Limb (tissue), 2 donors: Measurements from ENCODE around the gene MAN2A1.
"Not testable (repeated sequence)": the region's sequence is repeated elsewhere in the genome, so short reads cannot be mapped to it uniquely, and the experiment has no call there.

Experiments used
- DNase-seq, 2 donors: peaks; one replicate each; pipeline ENCODE4 v3.0.0-alpha.2; 2016; ENCODE audit errors: extremely low spot score in 2 of 2

MAN2A1 gene

DNA sequence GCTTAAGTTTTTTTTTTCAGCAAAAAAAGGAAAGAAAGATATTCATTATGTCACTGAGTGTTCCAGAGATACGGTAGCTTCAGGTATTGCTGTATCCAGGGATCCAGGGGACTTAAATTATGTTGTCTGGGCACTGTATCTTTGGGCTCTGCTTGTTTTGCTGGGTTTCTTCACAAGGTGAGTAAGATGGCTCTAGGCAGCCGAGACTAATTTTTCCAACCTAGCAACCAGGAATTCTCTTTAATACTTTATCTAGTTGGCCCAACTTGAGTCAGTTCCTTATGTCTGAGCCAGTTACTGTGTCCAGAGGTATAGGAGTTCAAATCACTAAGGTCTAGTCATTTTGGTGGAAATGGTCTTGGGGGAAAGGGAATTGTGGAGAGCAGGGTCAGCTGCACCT lies 66.0 kb downstream of the MAN2A1 start:
- no peak for DNase-seq

DNA sequence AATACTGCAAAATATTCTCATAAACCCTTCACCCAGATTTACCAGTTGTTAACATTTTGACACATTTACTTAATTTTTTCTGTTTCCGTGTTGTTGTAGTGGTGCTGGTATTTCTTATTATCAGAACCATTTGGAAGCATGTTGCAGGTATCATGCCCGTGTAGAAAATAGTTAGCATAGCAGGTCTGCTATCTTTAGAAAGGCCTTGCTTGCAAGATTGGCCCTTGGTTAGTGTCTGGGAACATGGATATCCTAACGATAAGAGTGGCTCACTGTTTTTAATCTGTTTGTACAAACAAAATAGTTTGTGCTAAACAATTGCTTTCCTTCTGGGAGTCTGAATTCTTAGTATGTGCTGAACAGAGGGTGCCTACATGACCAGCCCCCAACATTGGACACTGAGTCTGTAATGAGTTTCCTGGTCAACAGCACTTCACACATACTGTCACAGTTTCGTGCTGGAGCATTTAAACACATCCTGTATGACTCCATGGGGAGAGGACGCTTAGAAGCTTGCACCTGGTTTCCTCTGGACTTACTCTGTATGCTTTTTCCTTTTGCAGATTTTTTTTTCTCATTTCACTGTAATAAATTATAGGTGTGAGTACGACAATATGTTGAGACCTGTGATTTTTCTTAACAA lies 66.9 kb downstream of the MAN2A1 start:
- DNase-seq: no peak

DNA sequence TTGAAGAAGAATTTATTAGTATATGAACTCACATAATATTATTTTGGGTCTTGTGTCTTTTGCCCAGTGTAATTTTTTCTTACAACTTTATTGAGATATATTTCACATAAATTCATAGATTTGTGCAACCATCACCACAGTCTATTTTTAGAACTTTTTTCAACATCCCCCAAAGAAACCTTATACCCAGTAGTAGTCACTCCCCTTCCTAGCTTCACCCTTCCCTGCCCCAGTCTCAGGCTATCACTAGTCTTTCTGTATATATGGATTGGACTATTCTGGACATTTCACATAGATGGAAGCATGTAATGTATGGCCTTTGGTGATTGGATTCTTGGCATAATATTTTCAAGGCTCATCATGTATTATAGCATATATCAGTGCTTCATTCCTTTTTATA lies 67.8 kb downstream of the MAN2A1 start:
- no peak for DNase-seq

DNA sequence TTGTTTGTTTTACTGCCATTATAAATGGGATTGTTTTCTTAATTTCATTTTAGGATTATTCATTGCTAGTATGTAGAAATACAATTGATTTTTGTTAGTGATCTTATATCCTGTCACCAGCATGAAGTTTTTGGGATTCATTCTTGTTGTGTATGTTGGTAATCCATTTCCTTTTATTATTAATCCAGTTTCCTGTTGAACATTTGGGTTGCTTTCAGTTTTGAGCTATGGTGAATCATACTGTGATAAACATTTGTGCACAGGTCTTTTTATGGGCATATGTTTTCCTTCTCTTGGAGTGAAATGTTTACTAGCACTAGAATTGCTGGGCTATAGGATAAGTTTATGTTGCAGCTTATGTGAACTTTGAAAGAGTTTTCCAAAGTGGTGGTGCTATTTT lies 69.6 kb downstream of the MAN2A1 start:
- DNase-seq: no peak

DNA sequence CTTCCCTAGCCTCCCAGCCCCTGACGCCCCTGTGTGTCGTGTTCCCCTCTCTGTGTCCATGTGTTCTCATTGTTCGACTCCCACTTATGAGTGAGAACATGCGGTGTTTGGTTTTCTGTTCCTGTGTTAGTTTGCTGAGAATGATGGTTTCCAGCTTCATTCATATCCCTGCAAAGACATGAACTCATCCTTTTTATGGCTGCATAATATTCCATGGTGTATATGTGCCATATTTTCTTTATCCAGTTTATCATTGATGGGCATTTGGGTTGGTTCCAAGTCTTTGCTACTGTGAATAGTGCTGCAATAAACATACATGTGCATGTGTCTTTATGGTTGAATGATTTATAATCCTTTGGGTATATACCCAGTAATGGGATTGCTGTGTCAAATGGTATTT lies 70.4 kb downstream of the MAN2A1 start:
- not testable (repeated sequence) for DNase-seq

DNA sequence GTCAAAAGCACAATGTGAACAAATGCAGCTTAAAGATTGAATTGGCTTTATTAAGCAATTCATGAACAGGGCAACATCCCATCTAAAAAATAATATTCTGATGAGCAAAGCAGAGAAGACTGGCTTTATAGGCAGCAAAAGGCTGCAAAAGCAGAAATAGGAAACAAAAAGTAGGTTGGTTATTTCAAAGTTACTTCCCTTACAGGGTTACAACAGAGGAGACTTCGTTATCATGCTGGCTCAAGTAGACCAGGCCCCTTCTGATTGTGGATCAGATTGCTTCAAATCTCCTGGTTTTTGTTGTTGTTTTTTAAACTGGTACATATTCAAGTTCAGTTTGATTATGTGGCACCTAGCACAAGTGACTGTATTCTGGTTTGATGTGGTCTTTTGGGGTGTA lies 73.1 kb downstream of the MAN2A1 start:
- DNase-seq: no peak

DNA sequence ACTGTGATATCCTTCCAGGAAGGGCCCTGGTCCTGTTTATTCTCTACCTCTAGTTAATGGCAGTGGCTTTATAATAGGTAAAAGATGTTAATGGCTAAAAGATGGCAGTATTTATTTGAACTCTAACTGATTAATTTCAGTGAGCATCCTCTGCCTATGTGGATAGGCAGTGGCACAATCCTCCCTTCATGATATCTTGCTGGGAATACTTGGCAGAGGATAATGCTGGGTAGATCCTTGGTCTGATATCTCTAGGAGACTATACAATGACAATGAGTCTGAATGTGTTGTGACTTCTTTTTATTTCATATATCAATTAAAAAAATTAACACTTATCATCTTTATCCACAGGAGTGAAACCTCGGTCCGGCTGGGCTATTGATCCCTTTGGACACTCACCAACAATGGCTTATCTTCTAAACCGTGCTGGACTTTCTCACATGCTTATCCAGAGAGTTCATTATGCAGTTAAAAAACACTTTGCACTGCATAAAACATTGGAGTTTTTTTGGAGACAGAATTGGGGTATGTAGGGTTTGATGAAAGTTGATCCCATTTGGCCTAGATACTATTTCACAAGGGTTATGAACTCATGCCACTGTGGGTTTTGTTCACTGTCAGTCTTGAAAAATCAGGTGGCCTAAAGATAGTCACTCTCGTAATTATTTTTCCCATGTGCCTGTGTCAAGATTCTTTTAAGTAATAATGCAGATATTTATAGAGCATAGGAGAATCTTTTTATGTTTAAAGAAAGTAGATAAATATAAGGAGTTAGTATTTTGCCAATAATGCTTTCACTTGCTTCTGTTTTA lies 77.7 kb downstream of the MAN2A1 start:
- DNase-seq: no peak

DNA sequence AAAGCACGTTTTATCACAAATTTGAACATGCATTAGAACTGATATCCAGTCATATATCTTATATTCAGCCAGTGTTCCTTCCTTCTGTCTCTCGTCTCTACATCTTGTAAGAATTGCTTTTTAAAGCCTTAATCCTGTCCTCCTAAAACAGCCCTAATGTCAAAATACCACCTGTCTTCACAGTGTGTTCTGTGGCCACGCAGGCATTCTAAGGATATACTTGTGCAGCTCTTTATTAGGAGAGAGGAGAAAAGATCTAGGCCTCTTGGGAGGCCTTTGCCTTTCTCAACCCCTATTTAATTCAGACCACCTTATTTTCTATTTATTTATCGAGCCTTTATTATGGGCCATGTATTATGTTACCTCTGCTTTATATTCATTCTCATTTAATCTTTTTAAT lies 78.3 kb downstream of the MAN2A1 start:
- DNase-seq: no peak

DNA sequence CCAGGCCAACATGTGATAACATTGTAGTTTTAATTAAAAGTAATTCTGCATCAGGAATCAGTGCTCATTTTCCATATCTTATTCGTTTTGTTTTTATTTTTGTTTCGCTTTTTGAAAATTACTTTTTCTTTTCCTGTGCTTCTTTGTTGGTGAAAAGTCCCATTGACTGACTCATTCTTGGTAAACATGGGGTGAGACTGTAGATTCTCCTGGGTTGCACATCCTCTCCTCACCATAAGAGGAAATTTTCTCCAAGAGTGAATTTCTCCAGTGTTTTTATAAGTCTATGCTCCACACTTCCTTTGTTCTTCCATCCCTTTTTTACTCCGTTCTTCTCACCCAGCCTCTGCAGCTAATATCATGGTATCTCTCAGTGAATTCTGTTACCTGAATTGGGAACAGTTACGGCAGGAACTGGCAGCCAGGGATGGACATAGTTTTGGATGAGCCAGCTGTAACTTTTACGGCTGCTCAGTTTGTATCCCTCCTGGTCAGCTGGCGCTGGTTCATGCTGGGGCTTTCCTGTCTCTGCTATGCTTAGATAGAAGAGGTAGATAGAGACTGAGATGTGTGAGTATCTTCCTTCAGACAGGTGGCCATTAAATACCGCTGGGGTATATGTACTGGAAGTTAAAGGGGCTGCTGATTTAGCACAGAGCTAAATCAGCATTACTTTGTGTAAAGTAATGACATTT lies 80.0 kb downstream of the MAN2A1 start:
- DNase-seq: no peak

DNA sequence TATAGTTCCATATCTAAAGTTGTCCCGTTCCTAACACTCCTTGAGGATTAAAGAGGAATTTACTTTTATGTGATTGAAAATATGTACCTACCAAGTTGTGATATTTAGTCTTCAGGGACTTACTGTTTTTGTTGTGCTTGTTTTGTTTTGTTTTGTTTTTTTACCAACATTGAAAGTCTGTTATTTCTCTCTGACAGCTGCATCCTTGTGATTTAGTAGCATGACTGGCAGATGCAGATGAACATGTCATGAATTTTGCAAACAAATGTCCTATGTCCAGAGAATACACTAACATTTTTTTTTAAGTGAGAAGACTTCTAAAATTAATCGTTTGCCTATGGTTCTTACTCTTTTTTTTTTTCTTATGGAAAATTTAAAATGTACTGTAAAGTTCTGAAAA lies 85.4 kb downstream of the MAN2A1 start:
- no peak for DNase-seq

DNA sequence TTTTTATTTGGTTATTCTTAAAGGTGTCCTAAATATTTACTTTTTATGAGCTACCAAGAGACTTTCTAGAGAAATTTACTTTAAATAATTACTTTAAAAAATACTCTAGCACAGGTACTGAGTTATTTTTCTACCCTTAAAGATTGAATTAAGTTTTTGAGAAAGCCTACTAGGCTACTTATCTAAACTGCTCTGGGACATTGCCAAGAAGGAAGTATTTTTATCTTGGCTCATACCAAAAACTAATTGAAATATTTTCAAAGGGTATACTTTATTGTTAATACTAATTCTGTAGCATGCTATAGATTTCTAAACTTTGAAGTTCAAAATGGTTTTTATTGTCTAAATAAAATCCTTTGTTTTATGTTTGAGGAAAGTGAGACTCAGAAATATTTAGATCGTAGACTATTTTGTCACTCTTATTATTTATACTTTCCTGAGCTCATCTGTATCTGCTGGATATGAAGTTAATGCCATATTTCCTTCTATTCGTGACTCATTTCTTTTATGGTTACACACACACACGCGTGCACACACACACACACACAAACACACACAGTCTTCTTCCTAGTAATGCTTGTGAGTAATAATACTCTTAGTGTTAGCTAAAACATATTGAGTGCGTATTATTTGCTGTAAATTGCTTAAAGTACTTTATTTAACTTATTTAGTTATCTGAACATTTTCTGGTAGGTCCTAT lies 89.5 kb downstream of the MAN2A1 start:
- DNase-seq: no peak

DNA sequence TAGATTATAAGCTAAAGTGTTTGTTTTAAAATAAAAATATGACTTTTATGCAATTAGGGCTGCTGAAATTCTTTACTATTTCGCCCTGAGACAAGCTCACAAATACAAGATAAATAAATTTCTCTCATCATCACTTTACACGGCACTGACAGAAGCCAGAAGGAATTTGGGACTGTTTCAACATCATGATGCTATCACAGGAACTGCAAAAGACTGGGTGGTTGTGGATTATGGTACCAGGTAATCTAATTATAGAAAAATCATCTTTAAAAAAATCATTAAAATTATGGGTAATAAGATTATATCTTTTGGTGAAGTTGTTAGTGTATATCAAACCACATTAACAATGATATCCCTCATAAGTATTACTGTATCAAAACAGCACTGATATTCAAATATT lies 95.0 kb downstream of the MAN2A1 start:
- DNase-seq: no peak

DNA sequence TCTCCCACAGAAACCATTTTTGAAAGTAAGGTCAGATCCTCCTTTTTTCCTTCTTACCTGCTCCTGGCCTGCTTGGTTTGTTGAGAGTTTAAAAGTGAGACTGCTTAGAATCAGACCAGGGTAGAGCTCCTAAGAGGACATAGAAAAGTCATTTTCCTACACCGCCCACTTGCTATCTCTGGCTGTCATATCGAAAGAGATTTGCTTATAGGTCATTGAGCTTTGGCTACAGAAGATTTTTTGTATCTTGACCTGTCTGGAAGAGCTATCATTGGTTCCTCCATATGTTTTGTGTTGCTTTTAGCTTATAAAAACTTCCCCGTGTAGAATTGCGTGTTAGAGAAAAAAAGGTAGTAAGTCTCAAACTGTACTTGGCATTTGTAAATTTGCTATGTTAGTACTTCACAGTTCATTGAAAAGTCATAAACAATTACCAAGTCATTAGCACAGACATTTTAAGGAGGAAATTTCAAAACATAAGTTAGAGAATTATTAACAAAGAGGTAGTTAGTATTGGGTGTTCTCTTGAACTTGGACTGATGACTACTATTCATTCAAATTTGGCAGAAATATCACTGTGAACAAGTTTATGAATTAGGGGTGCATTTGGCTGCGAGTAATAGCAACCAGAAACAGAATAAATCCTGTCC lies 96.6 kb downstream of the MAN2A1 start:
- no peak for DNase-seq

DNA sequence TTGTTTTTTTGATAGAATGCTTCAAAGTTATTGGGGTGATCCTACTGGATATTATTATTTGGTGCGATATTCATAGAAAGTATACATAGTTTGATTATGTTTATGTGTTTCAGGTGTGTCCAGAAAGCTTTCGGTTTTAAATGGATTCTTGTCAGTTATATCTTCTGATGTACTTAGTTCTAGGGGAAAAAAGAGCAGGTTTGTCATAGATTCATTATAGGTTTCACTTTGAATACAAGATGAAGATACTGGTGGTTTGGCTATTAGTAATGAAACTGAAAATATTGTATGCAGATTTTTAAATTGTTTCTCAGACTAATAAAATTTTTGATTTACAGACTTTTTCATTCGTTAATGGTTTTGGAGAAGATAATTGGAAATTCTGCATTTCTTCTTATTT lies 98.9 kb downstream of the MAN2A1 start:
- DNase-seq: no peak

DNA sequence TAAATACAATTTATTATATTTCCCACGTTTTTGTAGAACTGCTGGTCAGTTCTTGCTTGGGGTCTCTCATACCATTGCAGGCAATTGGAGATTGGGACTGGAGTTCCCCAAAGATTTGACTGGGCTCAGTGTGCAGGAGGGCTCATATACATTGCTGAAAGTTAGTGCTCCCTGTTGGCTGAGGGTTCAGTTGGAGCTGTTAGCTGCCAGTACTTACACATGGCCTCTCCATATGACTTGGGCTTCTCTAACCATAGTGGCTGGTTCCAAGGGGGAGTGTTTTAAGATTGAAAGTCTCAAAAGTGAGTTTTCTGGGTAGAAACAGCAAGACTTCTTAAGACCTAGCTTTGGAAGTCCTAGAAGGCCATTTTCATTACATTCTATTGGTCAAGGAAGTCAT lies 102.9 kb downstream of the MAN2A1 start:
- no peak for DNase-seq

DNA sequence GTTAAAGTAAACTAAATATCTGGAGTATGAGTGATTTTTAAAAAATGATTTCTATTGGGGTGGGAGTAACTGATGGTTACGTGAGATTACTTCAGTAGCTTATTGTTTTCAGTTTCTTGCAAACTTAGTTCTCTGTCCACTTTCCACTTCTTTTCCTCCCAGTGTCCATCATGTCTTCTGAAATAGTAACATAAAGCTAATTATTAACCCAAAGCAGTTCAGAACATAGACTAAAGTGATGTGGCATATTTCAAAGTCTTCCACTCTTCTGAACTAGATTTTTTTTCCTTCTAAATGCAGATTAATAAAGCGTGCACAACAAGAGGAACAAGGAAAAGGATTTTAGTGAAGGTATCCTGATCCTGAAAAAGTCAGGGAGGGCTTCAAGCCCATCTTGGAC lies 114.1 kb downstream of the MAN2A1 start:
- DNase-seq: no peak

DNA sequence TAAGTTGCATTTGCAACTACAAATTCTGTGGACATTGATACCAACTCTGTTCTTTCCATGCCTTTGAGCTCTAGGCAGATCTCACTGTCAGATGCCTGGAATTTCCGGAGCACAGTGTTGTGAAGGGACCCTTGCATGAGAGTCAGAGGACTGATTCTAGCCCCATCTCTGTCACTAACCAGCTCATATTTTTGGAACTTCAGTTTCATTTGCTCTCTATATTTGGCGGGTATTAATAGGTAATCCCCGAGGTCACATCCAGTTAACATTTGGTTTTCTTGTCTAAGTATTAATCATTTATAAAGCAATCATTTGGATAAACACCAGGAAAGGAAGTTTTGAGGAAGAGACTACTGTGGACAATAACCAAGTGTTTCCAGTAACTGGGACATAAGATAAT lies 115.7 kb downstream of the MAN2A1 start:
- no peak for DNase-seq

DNA sequence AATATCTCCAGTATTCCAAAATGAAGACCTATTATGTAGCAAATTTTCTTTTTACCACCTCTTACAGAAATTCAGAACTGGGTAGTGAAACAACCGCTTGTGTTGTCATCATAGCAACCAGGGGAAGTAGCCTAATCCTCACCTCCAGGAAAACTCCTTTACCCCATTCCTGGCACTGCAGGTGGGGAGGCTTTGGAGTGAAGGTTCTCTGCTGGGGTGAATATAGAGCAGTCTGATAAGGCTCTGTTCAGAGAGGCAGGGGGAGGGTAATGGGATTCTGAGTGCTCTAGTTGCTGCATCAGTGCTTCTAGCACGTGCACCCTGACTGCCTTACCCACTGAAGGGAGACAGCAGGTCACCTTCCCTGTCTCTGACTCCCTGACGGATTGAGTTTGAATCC lies 116.2 kb downstream of the MAN2A1 start:
- no peak for DNase-seq

DNA sequence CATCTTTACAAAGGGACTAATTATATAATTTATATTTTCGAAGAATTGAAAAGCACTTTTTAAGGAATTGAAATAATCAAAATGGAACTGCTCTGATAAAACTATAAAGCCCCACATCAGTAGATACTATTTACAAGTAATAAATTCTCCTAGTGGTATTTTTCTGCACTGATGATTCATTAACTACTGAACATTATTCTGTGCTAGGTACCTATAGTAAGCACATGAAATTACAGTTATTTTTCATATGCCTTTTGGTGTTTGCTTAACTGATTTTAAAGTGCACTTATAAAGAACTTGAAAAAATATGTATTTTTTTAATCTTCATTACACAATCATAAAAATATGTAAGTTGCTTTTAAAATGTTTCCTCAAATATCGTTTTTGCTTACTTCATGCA lies 123.0 kb downstream of the MAN2A1 start:
- no peak for DNase-seq

DNA sequence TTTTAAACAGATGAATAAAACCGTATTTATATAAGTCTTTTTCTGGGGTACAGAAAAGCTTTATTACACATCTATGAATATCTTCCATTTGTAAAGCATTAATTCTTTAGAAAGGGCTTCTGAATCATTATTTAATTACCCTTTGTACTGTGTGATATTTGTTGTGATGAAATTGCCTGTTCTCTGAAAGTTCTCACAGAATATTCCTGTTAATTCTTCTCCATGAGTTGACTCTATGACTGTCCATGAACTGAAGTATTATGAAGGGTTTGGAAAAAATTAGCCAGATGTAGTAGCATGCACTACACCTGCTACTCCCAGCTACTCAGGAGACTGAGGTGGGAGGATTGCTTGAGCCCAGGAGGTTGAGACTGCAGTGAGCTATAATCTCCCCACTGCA lies 127.0 kb downstream of the MAN2A1 start:
- DNase-seq: no peak

DNA sequence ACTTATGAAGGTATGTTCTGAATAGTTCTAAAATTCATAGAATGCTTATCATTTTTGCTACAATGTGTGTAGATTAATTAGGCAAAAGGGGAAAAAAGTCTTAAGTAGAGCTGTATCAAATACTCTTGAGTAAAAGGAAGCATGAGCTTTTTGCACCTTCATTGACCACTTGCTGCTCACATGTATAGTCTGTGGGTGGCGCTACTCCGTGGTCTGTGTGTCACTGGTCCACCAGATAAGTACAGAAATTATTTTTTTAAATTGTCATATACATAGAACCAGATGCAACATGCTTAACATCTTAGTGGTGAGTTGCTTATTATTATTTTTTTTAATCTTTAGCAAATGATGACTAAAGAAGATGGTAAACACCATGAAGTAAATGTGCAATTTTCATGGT lies 130.2 kb downstream of the MAN2A1 start:
- DNase-seq: no peak

DNA sequence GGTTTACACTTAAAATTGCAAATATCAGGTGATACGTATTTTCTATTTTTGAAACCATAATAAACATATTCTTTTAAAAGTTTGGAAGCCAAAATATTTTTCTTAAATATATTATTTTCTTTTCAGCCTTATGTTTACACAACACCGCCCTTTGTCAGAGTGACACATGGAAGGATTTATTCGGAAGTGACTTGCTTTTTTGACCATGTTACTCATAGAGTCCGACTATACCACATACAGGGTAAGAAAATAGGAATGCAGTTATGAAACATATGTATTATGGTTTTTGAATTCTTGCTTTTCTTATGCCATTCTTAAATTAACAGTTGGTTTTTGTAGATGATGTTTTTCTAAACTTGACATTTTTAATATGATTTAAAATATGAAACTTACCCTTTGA lies 133.9 kb downstream of the MAN2A1 start:
- no peak for DNase-seq
